ENCODE data around the gene NXN.

NXN gene

GRCh38 chr17:1021147-1021546, 41.6 kb upstream of the NXN start:
- ChIA-PET POLR2A (no interaction called here), CTCF (no interaction called here)
- no peak for TF ChIP-seq CTCF (IDR thresholded peaks at IDR 0.05; ENCODE audit: control extremely low read depth, extremely low read depth, low read depth, missing control alignments)
- DNase-seq (ENCODE audit: extremely low spot score): no peak

GRCh38 chr17:1019451-1019850, 39.9 kb upstream of the NXN start:
- no peak for DNase-seq (ENCODE audit: extremely low spot score)
- no peak for TF ChIP-seq CTCF (IDR thresholded peaks at IDR 0.05; ENCODE audit: control extremely low read depth, extremely low read depth, low read depth, missing control alignments)
- ChIA-PET POLR2A (no interaction called here), CTCF (no interaction called here)

GRCh38 chr17:1018547-1018946, 39.0 kb upstream of the NXN start:
- DNase-seq (ENCODE audit: extremely low spot score): no peak
- no peak for TF ChIP-seq CTCF (IDR thresholded peaks at IDR 0.05; ENCODE audit: control extremely low read depth, extremely low read depth, low read depth, missing control alignments)
- ChIA-PET POLR2A (no interaction called here), CTCF (no interaction called here)

GRCh38 chr17:1013729-1014090, 34.1 kb upstream of the NXN start:
- TF ChIP-seq CTCF (IDR thresholded peaks at IDR 0.05; ENCODE audit: control extremely low read depth, extremely low read depth, low read depth, missing control alignments): no peak
- POLR2A ChIA-PET: no interaction called here
- DNase-seq (ENCODE audit: extremely low spot score): no peak
- CTCF ChIA-PET: no interaction called here

GRCh38 chr17:1012823-1013728, 33.5 kb upstream of the NXN start:
- TF ChIP-seq CTCF (IDR thresholded peaks at IDR 0.05; ENCODE audit: control extremely low read depth, extremely low read depth, low read depth, missing control alignments): no peak
- CTCF ChIA-PET: no interaction called here
- POLR2A ChIA-PET: no interaction called here

GRCh38 chr17:1011760-1012735, 32.5 kb upstream of the NXN start:
- no peak for TF ChIP-seq CTCF (IDR thresholded peaks at IDR 0.05; ENCODE audit: control extremely low read depth, extremely low read depth, low read depth, missing control alignments)
- CTCF ChIA-PET: interaction anchor here (1.3 kb wide), 1 partner anchor 10 kb away, joined by 3 read pairs; no protein-coding TSS in a partner anchor
- POLR2A ChIA-PET: no interaction called here
- no peak for DNase-seq (ENCODE audit: extremely low spot score)

More at GRCh38 chr17:1012823-1013728, 33.5 kb upstream of the NXN start:
- DNase-seq (ENCODE audit: extremely low spot score): no peak
